HG03196 (cell line): Measurements from ENCODE around the gene DES.

Experiments used
- ATAC-seq: cut with Tn5 transposase; IDR thresholded peaks from one replicate; pipeline ENCODE4 v1.9.1; 2021; ENCODE audit not compliant: unreplicated experiment

The DES gene

DNA sequence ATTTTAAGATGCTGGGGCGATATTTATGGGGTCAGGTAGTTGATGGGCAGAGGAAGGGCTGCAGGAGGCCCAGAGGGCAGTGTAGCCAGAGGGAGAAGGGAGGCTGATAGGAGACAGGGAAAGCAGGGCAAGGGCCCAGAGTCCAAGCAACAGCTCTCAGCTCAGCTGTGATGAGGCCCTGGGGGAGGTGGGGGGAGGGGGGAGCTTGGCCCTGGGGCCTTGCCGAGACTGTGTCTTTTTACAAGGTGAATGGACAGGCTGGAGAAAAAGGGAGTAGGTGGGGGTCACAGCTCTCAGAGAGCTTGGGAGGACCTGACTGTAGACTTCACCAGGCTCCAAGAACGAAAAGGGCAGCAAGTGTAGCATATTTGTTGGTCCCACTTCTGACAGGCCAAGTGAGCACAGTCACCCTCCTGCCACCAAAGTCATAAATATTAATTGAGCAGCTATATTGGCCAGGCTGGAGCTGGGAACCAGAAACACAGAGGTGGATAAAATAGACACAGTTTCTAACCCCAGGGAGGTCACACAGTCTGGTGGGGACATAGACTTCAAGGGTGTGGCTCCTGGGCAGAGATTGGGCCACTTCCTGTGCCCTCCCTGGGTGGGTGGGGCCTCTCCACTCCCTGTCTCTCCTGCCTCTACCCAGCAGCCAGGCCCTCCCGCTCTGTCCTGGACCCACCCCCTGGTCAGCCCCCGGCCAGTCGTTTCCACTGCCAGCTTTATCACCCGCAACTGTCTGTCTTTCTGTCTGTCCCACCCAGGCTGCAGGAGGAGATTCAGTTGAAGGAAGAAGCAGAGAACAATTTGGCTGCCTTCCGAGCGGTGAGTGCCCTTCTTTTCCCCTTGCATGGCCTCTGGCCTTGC lies 1.4 kb downstream of the DES start:
- no peak for ATAC-seq

DNA sequence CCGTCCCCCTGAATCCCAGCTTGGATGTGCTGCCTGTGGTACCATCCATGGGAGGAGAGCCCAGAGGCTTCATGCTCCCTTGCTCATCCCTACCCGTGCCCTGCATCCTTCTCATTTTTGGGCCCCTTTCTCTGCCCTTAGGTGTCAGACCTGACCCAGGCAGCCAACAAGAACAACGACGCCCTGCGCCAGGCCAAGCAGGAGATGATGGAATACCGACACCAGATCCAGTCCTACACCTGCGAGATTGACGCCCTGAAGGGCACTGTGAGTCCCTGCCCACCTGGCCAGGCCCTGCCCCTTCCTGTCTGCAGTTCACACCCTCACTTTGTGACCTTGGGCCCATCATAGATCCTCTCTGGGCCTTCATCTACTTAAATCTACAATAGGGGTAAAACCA lies 2.5 kb downstream of the DES start:
- no peak for ATAC-seq

DNA sequence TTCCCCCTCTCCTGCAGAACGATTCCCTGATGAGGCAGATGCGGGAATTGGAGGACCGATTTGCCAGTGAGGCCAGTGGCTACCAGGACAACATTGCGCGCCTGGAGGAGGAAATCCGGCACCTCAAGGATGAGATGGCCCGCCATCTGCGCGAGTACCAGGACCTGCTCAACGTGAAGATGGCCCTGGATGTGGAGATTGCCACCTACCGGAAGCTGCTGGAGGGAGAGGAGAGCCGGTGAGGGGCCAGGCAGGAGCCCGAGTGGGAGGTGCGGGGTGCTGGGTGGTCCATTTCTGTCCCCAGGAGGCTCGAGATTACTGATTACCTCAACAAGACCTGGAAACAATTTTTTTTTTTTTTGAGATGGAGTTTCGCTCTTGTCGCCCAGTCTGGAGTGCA lies 3.1 kb downstream of the DES start:
- no peak for ATAC-seq

DNA sequence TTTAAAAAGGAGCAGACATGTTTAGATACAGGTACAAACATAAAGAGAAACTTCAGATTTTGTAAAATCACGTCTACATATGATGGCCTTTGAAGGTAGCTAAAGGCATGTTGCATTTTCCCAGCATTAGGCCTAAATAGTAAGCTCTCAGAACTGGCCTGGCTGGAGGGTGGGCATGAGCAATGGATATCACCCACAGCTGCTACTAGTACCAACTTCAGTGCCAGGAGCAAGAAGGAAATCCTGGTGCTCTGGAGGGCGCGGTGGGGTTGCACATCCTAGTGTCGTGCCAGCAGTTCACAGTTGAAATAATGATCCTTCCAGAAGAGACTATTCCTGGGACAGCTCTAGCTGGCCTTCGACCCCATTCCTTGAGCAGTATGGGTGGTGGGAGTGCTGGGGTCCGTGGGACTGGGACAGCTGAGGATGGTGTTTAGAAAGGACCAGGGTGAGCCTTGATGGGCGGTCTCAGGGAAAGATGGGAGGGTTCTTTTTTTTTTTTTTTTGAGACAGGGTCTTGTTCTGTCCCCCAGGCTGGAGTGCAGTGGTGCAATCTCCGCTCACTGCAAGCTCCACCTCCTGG lies 4.9 kb downstream of the DES start:
- ATAC-seq = no peak

DNA sequence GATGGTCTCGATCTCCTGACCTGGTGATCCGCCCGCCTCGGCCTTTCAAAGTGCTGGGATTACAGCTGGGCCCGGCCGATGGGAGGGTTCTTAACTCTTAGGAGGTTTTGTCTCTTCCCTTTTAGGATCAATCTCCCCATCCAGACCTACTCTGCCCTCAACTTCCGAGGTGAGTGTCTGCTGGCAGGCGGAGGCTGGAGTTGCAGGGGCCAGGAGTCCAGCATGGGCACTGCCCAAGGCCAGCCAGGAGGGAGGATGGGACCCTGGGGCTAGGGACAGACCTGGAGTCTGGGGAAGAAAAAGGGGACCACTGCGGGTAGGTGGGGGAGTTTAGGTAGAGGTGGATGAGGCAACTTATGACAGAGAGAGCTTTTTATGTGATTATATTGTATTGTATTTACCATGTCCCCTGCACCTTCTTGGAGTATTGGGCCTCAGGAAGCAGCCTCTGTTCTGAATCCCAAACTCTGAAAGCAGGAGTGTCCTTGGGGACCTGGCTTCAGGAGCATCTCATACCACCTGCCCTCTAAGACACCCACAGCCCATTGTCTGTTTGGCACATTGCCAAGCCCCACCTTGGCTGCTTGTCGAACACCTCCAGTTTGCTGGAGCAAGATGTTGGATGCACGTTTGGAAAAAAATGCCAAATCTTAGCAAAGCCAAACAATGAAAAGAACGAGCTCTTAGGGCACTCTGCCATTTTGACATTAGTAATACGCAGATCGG lies 5.6 kb downstream of the DES start:
- no peak for ATAC-seq

DNA sequence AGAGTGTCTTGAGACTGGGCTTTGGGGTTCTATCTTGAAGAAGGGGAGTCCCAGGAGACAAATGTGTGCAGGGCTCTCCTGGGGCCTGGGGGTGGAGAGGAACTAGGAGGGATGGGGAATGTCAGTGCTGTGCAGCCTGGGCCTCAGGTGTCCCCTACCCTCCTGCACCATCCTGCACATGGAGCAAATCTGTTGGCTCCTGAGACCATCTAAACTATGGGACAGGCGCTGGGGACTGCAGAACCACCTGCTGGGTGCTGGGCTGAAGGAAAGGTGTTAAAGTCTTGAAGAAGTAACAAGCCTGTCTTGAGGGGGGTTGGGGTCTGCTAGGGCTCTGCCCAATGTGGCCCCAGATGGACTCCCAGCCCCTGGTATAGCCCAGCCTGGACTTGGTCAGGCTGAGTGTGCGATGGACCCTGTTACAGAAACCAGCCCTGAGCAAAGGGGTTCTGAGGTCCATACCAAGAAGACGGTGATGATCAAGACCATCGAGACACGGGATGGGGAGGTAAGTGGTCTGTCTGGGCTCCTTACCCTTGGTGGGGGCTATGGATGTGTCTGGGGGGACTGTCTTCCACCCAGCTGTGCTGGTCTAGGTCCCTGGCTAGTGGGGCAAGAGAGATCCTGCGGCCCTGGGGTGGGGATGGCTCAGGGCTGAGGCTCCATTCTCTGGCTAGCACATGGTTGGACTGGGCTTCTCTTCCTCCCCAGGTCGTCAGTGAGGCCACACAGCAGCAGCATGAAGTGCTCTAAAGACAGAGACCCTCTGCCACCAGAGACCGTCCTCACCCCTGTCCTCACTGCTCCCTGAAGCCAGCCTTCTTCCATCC lies 7.3 kb downstream of the DES start:
- ATAC-seq = no peak

DNA sequence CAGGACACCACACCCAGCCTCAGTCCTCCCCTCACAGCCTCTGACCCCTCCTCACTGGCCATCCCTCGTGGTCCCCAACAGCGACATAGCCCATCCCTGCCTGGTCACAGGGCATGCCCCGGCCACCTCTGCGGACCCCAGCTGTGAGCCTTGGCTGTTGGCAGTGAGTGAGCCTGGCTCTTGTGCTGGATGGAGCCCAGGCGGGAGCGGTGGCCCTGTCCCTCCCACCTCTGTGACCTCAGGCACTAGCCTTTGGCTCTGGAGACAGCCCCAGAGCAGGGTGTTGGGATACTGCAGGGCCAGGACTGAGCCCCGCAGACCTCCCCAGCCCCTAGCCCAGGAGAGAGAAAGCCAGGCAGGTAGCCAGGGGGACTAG lies 7.9 kb downstream of the DES start:
- no peak for ATAC-seq

DNA sequence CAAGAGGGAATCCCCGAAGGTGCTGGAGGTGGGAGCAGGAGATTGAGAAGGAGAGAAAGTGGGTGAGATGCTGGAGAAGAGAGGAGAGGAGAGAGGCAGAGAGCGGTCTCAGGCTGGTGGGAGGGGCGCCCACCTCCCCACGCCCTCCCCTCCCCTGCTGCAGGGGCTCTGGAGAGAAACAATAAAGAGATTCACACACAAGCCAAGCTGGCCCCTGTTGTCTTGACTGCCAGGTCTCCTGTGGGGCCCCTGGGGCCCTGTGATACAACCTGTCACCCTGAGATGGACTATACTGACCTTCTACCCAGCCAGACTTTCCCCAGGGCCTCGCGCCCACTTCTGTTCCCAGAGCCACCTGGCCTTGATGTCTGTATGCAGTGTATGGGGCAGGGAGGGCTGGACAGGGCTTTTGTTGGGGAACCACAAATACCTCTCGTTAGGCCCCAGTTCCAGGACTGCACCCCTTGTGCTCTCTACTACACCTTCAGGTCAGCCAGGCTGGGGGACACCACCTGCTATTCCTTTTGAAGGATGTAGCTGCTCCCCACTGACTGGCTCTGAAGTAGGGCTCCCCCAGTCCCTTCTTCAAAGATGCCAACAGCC lies 8.5 kb downstream of the DES start:
- no peak for ATAC-seq

DNA sequence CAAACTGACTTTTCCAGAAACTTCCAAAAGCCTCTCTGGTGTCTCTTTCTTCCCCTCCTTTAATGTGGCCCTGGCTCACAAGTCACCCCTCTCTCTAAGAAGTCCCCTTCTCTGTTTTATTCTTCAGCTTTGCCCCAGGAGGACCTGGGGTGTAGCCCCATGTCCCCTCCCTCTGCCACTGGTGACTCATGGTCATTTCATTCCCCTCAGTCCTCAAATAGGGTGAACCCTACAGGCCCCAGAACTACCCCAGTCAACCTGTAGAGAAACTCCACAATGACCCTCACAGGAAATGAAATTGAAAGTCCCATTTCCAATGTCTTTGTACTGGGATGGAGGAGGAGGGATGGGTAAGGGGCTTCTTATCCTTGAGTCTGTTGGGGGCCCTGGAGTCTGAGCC lies 10.3 kb downstream of the DES start:
- ATAC-seq = no peak

DNA sequence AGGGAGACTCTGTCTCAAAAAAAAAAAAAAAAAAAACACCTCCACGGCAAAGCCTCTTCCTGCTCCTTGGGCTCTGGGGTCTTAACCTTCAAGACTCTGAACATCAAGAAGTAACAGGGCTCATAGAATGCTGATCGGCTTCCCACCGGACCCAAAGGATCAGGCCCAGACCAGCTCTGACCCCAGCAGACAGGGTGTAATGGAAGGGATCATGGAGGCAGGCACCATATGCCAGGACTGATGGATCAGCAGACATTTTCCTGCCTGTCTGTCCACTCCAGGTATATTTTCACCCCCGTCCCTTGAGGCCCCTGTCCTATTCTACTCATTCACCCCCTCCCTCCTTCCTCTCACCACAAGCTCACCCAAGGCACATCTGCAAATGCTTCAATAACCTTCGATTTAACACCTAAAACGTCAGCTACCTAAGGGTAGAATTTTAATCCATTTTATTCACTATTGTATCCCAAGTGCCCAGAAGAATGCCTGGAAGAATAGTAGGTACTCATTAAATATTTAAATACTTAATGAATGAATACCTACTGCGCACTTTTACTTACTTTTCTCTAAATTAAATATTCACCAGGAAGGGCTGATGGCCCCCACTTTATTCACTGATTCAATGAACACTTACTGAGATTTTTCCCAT lies 11.9 kb downstream of the DES start:
- no peak for ATAC-seq

DNA sequence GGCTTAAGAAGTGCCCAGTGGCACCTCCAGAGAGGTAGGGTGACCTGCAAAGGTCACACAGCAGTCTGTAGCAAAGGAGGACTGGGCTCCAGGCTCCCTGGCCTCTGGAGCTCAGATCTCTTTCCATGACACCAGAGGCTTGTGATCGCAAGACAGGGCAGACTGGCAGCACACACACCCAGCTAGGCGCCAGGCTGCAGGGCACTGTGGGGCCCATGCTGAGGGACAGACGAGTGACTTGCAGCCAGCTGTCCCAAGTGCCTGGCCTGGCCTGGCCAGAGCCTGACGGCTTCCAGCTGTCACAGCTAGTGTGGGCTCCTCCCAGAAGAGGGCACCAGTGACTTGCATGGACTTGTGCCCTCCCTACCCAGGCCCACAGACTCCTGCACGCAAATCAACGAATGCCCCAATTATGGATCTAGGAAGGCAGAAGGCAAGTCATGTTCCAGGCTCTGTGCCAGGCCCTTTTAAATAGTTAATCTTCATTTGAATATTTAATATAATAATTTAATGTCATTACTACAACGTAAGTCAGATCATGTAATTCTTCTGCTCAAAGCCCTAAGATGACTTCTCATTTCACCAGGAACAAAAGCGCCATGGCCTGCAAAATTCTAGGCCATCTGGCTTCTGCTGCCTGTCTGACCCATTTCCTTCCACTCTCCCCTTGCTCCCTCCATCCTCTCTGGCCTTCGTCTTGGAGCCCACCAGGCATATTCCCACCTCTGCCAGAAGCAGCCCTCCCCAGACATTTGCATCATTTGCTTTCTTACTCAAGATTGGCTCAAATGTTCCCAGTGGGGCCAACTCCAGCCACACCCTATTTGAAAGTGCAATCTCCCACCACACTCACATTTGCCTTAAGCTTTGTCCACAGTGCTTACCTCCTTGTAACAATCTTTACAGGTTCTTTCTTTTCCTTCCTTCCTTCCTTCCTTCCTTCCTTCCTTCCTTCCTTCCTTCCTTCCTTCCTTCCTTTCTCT lies 12.7 kb downstream of the DES start:
- no peak for ATAC-seq

DNA sequence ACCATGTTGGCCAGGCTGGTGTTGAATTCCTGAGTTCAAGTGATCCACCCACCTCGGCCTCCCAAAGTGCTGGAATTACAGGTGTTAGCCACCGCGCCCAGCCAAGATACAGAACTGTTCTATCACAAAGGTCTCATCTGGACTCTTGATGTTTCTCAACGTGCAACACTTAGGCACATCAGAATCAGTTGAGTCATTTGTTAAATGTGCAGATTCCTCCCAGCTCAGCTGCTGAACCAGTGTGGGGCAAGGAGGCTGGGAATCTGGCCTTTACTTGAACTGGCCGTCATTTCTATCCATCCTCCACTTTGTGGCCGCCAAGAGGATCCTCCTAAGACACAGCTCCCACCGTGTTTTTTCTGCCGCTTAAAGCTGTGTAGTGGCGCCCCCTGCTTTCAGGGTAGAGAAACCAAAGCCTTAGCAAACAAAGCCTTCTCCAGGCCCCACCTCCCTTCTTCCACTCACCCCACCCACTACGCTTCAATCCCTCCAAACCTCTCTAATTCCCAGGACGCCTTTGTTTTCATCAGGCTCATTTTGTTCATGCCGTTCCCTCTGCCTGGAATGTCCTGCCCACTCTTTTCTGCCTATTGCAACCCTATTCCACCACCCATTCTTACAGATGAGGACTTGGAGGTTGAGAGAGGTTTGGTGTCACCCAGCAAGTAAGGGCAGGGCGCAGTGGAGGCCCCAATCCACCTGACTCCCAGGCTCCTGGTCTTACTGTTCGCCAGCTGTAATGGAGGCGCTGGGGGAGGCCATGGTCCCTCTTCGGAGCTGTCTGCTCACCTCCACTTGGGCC lies 15.7 kb downstream of the DES start:
- ATAC-seq = no peak

DNA sequence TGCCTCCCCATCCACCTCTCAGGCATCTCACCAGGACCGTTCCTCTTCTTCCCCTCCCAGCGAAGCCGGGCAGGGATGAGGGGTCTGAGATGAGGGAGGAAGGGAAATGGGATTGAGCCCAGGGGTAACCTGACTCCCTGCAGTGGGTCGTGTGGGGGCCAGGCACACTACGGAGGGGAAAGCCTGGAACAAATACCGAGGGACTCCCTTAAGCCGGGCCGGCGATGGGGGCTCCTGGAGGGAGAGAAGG lies 16.2 kb downstream of the DES start:
- no peak for ATAC-seq

DNA sequence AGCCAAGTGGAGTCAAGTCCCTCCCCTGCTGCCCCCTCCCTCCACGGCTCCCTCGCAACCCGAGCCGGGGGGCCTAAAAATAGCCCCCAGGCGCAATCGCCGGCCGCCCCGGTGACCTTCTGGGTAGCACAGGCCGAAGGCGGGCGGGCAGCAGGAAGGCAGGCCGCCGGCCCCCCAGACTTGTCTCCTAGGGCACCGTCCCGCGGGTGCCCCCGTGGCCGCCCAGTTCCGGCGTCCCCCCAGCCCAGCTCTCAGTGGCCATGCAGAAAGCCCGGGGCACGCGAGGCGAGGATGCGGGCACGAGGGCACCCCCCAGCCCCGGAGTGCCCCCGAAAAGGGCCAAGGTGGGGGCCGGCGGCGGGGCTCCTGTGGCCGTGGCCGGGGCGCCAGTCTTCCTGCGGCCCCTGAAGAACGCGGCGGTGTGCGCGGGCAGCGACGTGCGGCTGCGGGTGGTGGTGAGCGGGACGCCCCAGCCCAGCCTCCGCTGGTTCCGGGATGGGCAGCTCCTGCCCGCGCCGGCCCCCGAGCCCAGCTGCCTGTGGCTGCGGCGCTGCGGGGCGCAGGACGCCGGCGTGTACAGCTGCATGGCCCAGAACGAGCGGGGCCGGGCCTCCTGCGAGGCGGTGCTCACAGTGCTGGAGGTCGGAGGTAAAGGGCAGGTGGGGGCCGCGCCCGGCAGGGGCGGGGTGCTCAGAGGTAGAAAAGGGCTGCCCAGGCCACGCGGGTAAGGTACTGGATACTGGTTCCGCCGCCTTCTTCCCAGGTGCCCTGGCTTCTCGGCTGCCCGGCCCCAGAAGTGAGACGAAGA lies 16.7 kb downstream of the DES start, which contains the start of gene SPEG:
SPEG (plus strand) TSS at position 126 of the 808 bp plus-strand sequence; CDS start at position 261, 135 bp downstream.
- ATAC-seq = no peak

DNA sequence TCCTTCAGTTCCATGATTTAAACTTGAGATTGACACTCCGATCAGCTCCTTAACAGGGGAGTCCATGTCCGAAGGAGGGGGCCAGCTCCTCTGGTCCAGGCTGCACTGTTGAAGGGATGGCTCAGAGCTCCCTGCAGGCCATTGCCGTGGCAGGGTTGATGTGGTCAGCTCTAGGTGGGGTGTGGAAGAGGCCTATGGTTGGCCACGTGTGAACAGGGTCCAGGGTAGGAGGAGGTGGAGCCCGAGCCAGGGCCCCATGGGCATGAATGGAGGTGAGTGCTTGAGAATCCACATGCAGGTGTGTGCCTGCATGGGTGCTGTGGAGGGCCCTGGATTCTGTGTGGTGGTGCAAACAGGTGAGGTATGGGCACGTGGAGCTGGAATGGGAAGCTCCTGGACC lies 17.5 kb downstream of the DES start:
- ATAC-seq = no peak

DNA sequence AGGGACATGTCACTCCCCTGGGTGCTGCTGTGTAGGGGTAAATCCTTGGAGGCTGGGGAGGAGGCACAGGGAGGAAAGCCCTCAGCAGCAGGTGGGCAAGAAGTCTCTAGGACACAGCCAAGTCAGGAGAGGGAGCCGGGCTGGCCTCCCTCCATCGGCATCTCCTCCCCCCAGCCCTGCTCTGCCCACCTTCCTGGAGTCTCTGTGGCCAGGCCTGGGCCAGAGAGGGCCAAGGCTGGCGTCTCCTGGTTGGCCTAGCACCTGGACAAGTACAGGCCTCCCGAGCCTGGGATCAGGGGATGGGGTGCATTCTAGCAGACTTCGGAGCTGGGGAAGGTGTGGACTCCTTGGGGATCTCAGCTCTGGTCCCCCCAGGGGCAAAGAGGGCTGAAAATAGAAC lies 18.3 kb downstream of the DES start:
- ATAC-seq = no peak

DNA sequence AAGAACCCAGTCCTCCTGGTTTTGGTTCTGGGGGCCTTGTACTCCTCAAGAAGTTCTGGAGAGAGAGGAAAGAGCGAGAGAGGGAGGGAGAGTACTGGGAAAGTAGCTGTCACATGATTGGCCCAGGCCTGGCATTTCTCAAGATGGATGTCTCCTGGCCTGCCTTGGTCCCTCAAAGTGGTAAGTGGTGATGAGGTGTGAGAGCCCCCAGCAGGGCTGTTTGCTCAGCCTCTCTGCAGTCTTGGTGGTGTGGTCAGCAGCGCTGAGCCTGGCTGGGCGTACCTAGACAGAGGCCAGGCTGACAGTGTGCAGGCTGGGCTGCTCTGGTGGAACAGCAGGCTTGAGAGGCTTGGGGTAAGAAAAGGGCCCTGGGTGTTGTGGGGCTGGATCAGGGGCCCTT lies 19.0 kb downstream of the DES start:
- no peak for ATAC-seq

DNA sequence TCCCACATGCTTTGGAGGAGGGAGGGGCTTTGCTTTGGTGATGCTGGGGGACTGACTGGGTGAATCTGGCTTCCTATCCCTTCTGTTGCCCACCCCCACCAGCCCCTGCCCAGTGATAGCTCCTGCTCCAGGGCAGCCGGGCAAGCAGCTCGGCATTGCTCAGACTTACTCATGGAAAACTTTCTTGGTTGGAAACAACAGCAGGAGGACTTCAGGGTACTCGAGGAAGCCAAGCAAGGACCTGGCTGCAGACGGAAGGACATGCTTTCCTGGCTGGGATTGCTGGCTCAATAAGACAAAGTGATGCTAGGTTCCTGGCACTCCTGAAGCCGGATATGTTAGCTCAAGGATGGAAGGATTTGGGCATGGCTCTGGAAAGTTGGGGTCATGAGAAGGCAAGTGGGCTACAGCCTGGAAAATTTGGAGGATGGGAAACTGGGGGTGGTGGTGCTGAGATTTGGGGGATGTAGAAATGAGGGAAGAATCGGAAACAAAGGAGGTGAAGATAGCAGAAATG lies 19.6 kb downstream of the DES start:
- no peak for ATAC-seq
